GM20431 (cell line): ENCODE measurements around the gene ANXA6.

Source experiments
- in situ Hi-C: fragments of 300-500 bp; cut with MseI, MboI; formaldehyde crosslinking; loops from one replicate; pipeline ENCODE4 v1.15.0; 2020; ENCODE audit warnings: low sequenced_read_pairs; ENCODE audit not compliant: unreplicated experiment

ANXA6 gene

GRCh38 chr5:151051931-151052608 is 105.5 kb downstream of the ANXA6 start:
- in situ Hi-C loops, result loop anchor here (10.0 kb wide), 1 partner anchor 63 kb away; no protein-coding TSS in a partner anchor

- in situ Hi-C loops, result loop anchor here (10.0 kb wide), 1 partner anchor 64 kb away; no protein-coding TSS in a partner anchor
Observed at GRCh38 chr5:151051066-151051930, 106.3 kb downstream of the ANXA6 start.
